Measurements from ENCODE around the gene NDST4.

NDST4 gene

DNA sequence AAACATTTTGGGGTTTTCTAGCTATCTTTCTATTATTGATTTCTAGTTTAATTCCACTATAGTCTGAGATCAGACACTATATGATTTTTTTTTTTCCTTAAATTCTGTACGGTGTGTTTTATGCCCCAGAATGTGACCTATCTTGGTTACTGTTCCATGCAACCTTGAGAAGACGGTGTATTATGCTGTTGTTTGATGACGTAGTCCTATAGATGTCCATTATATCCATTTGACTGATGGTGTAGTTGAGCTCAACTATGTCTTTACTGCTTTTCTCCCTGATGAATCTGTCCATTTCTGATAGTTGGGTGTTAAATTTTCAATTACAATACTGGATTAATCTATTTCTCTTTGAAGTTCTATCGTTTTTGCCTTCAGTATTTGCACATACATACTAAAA lies 212.5 kb downstream of the NDST4 start:
- no peak for DNase-seq

DNA sequence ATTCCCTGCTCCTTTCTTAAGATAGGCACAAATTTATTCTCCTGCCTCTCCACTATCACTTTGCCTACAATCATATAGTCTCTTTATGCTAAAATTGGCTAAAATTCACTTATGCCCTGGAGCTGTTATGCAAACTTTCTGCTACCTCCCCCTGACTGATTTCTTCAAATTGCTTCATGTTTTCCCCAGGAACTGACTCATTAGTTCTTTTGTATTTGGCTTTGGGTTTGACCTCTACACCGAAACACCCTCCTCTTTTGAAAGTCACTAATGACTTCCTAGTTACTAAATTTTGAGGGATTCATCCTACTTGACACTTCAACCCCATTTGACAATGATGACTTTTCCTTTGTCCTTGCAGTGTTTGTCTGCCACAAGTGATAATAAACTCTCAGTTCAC lies 222.6 kb downstream of the NDST4 start:
- no peak for DNase-seq

DNA sequence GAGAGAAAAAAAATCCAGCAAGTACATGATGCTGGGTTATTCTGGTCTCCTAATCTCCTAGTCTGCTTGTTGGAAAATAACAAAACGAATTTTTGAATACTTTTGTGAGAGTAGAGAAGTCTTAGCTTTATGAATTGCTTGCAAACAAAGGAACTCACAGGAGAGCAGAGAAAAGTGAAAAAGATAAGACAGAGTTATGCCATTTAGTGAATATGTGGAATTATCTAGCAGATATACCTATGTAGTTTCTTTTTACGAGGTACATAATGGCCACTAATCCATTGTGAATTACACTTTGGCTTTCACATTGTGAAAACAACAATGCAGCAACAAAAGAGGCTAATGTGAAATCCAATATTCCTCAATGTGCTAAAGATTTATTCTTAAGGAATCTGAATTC lies 226.7 kb downstream of the NDST4 start:
- no peak for DNase-seq

DNA sequence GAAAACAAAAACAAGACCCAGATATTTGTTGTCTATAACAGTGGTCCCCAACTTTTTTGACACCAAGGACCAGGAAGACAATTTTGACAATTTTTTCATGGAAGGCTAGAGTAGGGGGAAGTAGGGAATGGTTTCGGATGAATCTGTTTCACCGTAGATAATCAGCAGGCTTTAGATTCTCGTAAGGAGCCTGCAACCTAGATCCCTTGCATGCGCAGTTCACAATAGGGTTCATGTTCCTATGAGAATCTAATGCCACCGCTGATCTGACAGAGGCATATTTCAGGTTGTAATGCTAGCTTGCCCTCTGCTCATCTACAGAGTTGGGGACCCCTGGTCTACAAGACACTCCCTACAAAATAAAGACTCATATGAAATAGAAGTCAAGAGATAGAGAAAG lies 229.8 kb downstream of the NDST4 start:
- DNase-seq = no peak

DNA sequence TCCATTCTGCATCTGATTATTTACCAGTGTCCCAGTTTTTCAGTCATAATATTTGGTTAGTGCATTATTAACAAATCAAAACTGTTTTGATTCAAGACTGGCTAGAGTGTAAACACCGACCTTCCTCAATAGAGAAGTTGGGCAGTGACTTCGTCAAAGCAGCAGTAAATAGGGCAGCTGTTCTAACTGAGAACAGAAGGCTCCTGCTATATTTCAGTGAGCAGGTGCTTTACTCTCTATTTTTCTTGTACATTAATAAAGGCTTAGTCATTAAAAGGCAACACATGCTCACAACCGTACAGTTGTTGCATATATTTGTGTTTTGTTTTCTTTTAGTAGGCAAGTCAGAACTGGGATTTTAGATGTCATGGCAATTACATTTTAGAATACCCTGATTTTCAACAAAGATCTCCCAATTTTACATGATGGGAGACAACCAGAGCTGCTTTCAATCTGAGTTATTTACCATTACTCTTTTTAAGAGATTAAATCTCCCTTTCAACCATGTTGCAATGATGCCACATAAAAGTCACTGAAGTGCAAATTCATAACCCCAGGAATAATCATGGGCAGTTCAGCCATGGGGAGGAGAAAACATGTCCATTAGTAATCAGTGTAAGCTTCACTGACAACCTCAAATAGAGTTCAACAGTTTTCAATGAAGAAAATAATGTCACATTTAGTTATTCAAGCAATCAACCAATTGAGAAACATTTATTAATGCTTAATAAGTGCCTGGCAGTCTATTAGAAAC lies 233.3 kb downstream of the NDST4 start:
- peak; percentile 66 for DNase-seq

DNA sequence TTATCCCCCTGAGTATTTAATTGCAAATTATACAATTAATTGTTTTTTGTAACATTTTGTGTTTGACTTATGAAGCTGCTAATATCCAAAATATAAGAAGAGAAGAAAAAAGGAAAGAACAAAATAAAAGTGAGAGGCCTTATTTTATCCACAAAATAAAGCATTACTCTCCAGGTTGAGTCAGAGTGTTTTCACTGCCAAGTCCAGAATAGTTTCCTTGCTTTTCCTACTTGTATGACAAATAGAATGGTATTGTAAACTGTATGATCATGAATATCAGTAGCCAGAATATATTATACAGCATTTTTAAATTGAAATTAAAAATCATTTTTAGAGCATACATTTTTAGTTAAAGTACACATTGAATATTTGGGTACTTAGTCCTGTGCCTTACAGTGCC lies 237.8 kb downstream of the NDST4 start:
- no peak for DNase-seq

DNA sequence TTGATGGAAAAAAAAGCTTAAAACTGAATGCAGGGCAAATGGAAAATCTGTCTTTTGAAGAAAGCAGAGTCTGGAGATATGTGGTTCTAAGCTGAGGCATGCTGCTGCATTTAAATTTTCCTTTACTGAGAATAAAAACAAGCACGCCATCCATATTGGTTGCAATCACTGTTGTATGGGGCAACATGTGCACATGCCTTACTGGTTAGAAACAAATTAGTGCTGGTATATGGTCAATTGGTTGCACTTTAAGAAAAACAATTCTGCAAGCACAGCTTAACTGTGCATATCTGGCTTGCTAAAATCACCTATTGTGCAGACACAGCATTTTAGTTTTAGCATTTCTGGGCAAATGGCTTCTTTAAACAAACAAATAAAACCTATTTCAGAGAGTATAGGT lies 239.1 kb downstream of the NDST4 start:
- no peak for DNase-seq

DNA sequence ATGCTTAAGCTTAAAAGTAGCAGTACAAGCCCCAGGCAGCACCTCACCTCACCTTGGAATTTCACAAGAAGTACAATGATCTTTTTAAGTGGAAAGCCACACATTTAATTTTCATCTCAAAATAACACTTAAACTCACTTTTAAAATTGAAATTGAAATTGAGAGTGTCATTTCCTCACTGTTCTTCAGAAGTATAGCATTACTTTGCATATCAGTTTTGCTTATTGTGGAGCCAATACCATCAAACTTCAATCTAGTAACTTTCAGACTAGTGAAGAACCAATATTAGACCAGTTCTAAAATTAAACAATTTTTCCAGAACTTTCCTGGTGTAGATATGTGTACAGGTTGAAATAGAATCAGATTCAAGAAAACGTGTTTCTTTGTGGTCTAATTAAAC lies 242.4 kb downstream of the NDST4 start:
- no peak for DNase-seq

DNA sequence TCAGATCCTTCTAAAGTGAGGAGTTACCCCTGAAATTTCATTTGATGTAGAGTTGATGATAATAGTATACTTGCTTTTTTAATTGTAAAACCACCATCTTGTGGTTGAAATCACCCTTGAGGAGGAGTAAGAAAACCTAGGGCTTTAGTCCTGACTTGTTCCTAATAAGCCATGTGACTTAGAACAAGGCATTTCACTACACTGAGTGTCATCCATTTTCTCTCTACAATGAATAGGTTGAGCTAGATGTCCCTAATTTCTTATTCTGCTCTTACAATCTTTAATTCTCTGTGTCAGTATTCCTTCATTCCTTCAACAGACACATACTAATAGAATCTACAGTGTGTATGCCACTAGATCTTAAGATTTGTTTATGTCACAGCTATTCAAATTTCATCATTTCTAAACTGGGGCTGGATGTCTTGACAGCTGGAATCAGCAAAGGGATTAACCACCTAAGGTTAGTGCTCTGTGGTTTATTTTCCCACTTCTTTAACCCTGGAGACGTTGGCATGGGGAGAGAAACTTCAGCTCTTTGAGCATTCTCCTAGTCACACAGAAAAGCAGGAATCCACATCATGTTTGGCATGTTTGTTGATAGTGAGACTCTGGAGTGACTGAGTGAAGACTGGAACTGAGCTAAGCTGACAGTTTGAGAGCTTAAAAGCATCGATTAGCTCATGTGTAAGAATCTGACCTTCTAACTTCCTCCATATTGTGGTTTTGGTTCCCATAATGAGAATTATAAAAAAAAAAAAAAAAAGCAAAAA lies 246.3 kb downstream of the NDST4 start:
- DNase-seq = no peak

DNA sequence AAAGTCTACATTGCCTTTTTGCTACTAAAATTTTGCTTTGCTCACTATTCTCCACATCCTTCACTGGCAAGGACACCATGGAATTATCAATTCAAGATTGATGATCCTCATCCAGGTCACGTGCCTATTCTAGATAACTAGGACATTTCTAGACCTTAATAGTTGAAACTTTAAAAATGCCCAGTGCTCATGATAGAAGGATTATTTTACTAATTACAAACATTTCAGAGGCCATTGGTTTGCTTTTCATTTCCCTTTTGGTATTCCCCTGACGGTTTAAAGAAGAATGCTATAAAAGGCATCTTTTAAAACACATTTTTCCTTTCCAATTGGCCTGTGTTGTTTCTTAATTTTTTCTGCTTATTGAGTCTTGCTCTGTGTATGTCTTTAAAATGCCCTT lies 249.4 kb downstream of the NDST4 start:
- DNase-seq = no peak

DNA sequence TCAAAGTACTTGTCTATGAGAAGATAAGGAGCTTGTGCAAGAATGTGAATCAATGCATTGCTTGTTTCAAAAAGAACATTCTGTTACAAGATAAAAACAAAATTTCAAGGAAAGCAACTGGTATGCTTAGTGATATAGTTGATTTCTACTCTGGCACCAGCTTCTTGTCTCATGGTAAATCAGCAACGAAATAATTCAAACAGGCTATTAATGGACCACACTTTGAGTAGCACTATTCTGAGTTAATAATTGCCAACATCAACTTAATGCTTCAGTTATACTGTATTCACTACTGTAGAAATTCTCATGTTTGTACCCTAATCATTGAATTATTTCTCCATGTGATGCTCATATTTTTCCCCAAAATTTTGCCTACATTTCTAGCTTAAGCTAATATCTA lies 252.6 kb downstream of the NDST4 start:
- no peak for DNase-seq

DNA sequence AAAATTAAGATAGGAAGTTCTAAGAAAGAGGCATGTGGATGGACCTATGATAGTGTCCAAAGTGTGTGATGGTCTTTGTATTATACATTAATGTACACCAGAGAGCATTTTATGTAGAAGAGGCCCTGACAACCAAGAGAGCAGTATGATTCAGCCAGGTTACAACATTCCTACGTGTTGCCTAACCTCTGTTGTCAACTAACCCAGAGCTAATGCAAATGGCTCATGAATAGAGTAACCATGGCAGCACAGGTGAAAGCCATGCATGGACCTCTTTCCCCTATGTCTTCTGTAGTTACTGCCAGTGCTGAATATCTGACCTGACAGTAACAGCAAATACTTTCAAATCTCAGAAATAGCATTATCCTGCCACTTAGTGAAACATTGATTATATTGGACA lies 255.6 kb downstream of the NDST4 start:
- DNase-seq = no peak

DNA sequence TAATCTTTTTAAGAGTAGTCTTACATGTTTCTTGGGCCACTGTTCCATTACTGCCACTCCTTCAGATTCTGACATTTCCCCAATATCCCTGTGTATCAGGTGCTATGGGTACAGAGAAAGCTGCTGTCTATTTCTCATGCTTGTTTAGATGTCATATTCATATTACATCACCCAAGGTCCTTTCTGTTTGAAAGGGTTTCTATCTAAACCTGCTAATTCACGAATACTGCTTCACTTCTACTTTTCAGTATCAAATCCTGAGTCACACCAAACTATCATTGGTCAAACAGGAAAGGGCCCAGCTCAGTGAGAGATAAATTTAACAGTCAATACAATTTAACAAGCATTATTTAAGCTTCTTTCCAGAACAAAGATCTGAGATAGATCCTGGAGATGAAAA lies 273.4 kb downstream of the NDST4 start:
- DNase-seq = no peak

DNA sequence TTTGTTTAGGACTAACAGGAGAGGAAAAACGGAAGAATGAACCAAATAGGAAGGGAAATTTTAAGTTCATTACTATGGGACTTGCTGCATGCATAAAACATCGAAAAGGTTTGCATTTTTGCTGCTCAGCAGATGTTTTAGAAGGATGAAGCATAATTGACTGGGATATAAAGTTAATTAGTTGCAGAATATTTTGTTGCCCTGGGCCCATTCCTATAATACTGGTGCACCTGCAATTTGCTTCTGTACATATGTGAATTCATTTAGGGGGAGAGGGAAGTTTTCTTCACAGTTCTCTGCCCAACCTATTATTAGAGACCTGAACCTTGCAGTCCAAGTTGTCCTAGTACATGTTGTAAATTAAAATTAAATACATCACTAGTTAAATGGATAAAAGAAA lies 282.8 kb downstream of the NDST4 start:
- no peak for DNase-seq

DNA sequence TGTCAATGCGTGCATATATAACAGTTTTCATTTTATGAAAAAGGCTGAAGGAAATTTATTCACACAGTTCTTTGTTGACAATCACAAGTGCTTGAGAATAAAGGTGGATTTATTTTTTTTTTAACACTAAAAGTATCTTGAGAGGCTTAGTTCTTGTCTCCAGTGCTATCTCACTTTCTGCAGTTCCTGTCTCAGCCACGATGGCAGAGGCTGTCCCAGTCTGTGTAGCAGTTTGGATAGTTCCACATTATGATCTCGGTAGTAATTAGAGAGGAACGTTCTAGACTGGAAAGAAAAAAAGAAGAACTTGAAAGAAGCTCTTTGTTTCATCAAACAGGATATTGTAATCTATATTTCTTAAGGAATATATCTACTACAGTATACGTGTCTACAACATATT lies 285.8 kb downstream of the NDST4 start:
- DNase-seq = no peak

DNA sequence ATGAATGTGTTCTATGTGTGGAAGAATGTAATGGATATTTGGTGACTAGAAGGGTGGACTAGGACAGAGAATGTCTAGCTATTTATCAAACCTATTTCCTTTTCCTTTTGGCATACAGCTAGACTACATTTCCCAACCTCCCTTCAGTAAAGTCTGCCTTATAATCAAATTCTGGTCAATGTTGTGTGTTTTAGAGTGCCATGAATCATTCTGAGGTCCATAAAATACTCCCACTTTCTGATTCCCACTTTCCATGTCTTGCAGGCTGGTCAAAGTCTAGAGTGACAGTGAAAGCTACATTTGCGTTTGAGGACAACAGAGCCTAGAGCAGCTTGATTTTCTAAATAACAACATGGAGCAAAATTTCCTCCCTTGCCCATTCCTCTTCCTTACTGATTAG lies 297.7 kb downstream of the NDST4 start:
- no peak for DNase-seq

DNA sequence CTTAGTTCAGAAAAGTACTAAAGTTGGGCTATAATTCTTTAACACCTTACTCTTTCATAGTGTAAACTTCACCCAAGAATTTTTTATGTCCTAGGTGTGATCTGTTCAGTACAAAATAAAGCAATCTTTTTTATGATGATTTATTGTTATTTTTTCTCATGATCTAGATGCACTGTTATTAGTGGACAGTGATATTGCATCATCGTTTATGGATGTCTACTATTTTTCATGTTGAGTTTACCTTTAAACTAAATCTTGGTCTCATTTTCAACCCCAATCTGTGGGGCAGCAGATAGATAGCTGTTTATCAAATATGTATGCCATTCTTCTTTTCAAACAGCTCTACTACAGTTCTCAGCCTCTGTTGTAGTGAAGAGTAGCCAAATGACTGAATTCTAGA lies 299.5 kb downstream of the NDST4 start:
- no peak for DNase-seq

DNA sequence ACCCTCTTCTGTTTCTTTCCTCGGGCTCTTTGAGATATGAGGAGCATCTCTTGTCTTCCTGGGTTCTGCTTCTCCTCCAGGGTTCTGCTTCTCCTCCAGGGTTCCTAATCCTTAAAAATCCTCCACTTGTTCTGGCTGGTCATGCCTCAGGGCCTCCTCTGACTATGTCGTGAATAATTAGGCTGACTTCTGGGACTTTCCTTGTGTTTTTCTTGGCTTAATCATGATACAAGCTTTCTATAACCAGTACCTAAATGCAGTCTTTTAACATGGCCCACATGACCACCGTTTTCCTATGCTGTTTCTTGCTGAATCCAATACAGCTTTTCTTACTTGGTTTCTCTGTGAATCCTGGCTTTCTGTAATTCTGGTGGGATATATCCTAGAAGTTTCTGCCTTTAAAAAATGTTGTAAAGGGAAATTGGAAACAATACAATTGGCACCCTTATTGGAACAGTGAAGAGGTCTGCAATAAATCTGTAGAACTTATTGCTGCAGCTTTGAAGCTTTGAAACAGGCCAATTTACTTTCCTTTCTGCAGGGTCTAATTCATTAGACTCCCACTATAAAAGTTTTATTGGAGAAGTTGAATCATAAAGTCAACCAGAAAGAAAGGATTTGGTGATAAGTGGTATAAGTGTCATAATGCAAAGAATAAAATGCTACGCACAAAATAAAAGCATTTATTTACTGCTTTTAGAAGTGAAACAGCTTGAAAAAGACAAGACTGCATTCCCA lies 301.7 kb downstream of the NDST4 start:
- DNase-seq = no peak

DNA sequence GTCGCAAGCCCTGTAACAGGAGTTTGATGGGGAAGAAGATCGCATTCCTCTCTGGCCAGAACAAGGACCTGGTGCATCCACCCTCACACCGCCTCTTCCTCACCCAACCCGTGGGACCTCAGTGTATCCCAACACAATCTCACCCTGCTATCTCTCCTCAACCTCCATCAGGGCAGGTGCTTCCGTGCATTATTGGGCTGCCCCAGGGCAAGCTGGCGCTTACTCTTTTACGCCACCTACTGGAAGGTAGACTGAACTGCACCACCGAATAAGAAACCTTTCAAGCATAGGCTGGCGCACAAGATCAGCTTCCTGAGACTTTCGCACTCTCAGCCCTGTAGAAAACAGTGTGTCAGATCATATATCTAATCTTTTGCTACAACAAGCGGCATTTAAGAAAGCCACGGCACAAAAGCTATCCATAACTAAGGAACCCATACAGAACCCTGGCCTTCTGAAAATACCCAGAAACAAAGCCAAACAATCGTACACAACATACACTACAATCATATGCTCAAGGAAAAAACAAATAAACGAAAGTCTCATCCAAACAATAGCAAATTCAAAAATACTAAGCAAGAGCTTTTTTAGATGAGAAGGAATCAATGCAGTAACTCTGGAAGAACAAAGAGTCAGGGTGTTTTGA lies 305.5 kb downstream of the NDST4 start:
- no peak for DNase-seq

DNA sequence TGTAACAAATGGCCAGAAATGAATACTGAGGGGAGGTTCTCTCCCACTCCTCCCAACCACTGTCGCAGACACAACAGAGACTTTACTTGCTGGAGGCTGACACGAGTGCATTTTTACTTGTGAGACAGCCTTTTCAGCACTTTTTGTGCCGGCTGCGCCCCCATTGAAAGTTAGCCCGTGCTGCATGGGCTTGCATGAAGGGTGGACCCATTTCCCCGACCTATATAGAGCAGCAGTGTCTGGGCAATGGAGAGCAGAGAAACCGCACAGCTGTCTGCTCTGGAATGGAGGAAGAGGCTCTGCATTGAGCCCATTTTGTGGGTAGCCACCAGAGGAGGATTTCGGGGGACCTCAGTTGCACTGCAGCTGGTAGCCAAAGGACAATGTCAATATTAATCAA lies 306.1 kb downstream of the NDST4 start:
- DNase-seq = no peak

DNA sequence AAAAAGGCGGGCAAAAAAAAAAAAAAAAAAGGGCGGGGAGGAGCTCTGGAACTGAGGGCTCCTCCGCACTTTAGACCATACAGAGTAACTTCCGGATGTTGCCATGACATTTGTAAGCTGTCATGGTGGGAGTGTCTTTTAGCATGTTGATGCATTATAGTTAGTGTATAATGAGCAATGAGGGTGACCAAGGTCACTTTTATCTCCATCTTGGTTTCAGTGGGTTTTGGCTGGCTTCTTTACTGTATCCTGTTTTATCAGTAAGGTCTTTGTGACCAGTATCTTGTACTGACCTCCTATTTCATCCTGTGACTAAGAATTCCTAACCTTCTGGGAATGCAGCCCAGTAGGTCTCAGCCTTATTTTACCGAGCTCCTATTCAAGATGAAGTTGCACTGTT lies 321.4 kb downstream of the NDST4 start:
- no peak for DNase-seq

DNA sequence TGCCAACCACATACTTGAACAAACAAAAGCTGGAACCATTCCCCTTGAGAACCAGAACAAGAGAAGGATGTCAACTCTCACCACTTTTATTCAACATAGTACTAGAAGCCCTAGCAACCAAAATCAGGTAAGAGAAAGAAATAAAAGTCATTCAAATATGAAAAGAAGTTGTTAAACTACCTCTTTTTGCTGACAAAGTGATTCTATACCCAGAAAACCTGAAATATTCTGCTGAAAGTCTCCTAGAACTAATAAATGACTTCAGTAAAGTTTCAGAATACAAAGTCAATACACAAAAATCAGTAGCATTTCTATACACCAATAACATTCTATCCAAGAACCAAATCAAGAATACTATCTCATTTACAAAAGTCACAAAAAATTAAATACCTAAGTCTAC lies 327.9 kb downstream of the NDST4 start:
- no peak for DNase-seq

DNA sequence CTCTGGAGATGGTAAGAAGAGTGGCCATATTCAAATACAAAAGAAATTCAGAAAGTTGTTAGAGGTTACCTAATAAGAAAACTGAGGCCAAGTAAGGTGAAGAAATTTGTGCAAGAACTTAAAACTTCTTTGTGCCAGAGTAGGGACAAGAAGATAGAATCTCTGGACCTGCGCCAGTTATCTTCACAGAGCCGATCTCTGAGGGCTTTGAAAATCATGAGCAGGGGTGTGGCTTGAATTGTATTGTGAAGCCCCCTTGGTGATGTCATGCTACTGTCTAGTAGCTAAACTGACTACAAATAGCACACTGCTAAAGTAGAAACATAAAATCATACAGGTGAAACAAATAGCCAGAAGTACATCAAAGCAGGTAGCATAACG lies 330.2 kb downstream of the NDST4 start:
- DNase-seq = peak; percentile 11
